Stimulated activated CD4-positive, alpha-beta T cell treated with anti-CD3 and anti-CD28 coated beads, Interleukin-1b, Interleukin-23, amount 100 ng/mL, for 24 hours (primary cell): ENCODE data around the gene ANKS1B.

Source experiments
- DNase-seq, 4 experiments: peaks; one replicate each; pipeline ENCODE4 v3.0.0-alpha.2; 2020; ENCODE audit warnings: low read depth in 4 of 4, low spot score in 1 of 4

ANKS1B gene

GRCh38 chr12:99029511-99030271 is 955.0 kb downstream of the ANKS1B start:
- no peak for DNase-seq

DNA sequence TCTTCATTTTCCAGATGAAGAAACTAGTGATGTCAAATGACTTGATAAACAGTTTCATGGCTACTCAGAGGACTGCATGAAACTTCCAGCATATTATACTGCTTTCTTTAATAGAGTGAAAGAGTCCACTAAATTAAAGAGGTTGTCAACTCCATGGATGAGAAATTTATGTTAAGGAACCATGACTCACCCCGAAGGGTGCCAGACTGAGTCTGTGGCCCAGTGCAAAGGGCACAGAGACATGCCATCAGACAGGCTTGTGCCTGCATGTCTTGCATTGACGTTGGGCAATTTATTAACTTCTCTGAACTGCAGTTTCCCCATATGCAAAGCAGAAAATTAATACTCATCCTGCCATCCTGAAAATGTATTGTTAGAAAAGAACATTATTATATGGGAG is 957.3 kb downstream of the ANKS1B start:
- no peak for DNase-seq

- DNase-seq: no peak
Measured at GRCh38 chr12:99027055-99027393, 957.7 kb downstream of the ANKS1B start.

DNA sequence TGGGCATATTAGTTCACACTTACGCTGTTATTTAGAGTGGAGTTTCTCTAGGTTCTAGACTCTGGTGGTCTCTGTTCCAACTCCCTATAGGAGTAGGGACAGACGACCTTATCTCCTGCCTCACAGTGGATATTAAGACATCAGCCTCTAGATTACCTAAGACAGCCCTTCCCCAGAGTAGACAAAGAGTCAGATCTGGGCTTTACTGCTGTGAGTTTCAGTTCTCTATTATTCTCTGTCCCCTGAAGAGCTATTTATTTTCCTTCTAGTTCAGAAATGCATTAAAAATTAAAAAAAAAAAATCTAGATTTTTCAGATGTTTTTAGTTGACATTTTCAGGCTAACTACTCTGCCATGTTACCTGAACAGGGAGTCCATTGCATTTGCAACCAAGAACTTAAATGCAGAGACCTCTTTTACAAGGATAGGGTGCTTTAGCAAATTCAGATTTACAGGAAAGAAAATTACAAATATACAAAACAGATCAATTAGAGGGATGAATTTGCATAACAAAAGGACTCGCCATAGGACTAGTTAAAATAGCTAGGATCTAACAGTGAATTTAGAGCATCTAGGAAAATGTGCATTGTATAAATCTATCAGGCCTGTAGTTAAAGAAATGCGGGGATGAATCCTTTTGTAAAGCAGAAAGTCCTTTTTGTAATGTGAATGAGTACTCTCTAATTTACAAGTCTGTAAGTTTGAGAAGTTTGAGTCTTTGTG is 958.2 kb downstream of the ANKS1B start:
- no peak for DNase-seq

DNA sequence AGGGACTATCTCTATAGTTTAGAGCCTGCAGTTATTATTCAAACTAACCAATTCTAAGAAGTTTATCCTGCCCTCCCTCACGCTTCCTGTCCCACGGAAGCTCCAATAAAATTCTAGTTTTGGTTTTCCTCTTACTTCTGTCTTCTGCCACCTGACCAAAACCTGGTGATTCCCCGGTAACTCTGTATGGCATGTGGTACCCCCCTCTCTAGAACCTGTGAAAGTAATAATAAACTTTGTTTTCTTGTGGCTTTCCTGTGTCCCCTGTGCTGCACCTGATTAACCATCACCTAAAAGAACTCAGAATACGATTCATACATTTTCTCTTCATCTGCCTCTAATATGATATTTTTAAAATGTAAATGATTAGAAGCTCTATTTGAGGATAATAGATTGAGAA is 959.9 kb downstream of the ANKS1B start:
- no peak for DNase-seq

- no peak for DNase-seq
Measured at GRCh38 chr12:99024191-99024590, 960.5 kb downstream of the ANKS1B start.

GRCh38 chr12:99020871-99021270 is 963.9 kb downstream of the ANKS1B start:
- DNase-seq: no peak

GRCh38 chr12:99019798-99020197 is 964.9 kb downstream of the ANKS1B start:
- DNase-seq: no peak

DNA sequence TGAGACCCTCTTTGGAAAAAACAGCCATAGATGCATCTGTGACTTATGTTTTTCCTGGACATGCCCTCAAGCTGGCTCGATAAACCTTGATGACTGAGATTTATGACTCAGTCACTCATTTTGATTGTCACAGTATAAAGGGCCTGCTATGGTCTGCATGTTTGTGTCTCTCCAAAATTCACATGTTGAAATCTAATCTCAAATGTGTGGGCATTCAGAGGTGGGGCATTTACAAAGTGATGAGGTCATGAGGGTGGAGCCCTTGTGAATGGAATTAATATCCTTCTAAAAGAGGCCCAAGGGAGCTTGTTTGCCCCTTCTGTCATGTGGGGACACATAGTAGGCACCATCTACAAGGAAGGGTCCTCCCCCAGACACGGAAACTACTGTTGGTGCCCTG is 966.8 kb downstream of the ANKS1B start:
- no peak for DNase-seq

DNA sequence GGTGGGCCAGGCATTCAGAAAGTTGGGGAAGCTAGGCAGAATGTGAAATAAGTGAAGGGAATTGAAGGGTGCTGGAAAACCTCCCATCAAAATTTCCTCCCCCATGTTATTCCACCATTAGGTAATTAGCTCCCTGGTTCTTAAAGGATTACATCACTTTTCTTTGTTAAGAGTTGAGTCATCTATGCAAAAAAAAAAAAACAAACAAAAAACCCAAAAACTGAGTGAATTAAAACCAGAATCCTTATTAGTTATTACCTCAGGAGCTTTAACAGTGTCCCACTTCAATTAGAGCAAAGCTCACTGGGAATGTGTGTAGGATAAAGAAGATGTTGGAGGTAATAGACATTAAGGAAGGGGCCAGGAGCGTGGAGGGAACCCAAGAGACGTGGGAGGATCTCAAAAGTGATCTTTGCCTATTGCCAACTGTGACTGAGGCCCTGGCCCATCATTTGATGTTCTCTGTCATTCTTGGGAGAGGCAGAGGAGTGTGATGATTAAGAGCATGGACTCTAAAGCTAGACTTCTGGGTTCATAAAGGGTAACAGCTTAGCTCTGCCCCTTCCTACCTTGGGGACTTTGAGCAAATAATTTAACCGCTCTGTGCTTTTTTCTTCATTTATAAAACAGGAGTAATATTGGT is 975.0 kb downstream of the ANKS1B start:
- no peak for DNase-seq

DNA sequence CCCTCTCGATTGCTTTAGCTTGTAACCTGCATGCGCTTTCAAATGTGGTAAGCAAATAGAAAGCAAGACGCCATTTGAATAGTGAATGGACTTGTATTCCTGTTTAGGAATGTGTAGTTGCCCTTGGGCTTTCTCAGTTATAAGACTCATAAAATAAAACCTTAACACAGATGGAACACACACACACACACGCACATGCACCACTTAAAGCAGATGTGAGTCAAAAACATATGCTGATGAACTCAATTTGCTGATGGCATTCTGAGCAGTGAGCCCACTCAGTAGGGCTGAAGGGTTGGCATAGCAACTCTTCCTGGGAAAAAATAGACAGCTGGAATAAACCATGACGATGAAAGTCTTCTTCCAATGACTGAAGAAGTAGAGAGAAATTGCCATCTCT is 979.1 kb downstream of the ANKS1B start:
- DNase-seq: no peak

DNA sequence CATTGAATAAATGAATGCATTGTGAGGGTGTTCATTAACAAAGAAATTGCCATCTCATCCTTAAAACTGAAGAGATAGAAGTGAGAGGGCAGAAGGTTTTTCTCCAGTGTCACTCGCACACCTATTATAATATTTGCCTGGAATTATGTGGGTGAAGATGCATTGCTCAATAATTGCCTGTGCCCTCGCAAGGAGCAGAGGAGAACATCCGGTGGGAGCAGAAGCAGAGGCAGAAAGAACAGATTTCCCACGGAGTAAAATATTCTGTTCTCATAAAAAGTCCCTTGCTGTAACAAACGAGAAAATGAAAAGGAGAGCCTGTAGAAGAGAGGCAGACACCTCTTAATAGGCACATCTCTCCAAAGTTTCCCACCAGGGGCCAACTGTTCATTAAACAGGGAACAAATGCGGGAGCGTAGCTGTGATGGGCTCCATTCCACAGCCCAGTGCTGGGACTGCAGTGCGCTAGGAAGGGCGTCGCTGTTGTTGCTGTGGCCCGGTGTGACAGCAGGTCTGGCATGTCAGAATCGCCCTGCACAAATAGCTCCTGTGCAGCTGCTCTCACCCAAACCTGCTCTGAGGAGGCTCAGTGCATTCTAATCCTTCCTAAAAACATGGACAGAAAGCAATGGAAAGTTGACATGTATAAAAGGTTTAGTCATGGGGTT is 979.8 kb downstream of the ANKS1B start:
- no peak for DNase-seq

GRCh38 chr12:99002731-99003130 is 982.0 kb downstream of the ANKS1B start:
- no peak for DNase-seq

- DNase-seq: no peak
Measured at GRCh38 chr12:99002156-99002555, 982.6 kb downstream of the ANKS1B start.

GRCh38 chr12:98999559-98999958 is 985.2 kb downstream of the ANKS1B start:
- no peak for DNase-seq

DNA sequence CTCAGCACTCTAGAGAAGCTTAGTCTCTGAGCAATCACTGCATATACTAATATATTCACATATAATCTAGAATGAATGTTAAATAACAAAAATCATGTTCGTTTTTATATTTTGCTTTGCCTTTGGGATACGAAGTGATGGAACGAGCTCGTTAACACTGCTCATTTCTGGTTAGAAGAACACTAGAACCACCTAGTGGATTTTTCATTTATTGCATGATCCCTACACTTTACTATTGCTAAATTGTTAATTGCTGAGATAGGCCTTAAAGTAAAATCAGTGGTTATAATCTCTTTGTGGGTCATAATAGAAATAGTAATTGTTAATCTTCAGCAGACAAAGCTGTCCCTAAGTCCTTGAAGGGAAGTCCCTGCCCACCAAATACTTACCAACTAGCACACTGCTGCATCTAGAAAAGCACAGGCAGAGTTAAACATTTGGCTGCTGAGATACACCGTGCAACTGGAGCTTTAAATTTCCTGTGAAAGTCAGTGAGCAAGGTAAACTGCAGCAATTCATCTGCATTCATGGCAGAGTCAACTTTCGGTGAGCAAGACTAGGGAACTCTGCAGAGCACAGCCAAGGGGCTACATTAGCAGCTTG is 985.9 kb downstream of the ANKS1B start:
- no peak for DNase-seq

DNA sequence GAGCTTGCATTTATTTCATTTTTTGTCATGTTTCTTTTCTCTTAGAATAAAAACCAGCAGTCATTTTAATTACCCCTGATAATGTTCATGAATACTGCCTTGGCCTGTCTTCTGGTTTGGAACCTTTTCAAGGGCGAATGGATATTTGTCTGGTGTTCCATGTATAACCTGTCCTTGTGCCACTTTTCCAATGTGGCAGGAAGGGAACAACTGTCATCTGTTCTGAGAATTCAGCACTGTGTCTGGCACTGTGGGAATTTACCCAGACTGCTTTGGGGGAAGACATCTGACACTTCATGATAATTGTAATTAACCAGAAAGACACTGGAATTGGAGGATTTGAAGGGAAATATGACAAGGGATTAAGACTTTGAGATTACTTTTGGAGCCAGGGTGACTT is 986.8 kb downstream of the ANKS1B start:
- DNase-seq: no peak

DNA sequence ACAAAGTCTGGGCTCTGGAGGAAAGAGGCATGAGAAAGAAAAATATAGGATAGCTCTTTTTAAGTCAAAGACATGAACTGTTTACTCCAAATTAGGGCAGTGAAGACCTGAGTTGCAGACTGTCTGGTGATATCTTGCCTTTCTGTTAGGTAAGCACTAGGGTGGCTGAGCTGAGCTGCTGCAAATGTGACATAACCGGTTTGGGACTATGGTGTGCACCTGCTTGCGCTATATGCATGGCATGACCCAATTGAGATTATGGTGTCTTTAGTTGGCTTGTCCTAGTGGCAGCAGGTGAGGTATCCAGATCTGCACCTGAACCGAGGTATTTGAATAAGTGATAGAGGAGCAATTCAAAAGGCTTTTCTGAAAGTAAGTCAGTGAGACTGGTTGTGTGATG is 994.1 kb downstream of the ANKS1B start:
- DNase-seq: no peak

DNA sequence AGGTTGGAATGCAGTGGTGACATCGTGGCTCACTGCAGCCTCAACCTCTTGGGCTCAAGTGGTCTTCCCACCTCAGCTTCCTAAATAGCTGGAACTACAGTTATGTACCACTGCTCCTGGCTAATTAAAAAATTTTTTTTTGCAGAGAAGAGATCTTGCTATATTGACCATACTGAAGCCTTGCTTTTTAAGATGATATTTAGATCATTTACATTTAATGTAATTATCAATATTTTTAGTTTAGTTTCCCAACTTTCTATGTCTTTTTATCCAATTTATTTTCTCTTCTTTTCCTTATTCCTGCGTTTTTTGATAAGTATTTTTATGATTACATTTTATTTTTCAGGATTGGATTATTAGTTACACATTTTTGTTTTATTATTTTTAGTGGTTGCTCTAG is 999.6 kb downstream of the ANKS1B start:
- no peak for DNase-seq

DNA sequence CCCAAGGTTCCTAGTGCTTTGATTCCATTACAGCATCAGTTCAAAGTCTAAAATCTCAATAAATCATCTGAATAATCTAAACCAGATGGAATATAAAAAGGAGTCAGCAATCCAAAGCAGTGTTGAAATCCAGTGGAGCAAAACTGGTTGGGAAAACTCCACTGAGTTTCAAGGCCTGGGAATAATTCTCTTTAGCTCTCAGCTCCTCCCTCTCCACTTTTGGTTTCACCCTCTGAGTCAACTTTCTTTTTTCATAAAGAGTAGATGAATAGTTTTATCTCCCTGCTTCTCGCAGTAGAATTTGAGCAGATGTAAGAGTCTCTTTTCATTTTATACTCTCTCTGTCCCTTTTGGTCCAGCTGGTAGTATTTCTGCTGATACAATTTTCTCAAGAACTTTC is 1001.1 kb downstream of the ANKS1B start:
- DNase-seq: no peak

GRCh38 chr12:98980508-98980907 is 1004.2 kb downstream of the ANKS1B start:
- DNase-seq: no peak
